ENCODE measurements around the gene RFESD.

RFESD gene

DNA sequence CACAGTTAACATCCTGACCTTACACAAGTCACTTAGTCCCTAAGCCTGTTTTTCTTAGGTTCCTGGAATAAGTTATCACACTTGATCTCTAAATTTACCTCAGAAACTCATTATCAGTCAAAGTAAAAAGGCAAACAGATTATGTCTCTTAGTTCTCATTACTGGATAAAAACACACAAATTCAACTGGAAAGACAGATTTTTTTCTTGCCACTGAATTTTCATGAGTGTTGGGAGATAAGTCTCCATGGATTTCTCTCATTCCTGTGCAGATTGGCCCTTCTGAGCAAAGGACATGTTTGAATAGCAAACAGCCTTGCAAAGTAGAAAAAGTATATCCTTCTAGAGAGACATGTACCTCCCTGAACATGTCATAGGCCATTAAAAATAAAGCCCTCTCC, 26.1 kb downstream of the RFESD start:
- DNase-seq (ENCODE audit: extremely low read depth, insufficient read length), result no peak
- Histone ChIP-seq H3K27me3 (replicated peaks; ENCODE audit: control insufficient read depth, insufficient read depth, low read length) (no peaks in the 10 kb centered on the region), H3K4me3 (replicated peaks; ENCODE audit: low read depth, low read length) (no peak overlapping the region), H3K36me3 (ENCODE audit: control insufficient read depth, insufficient read depth, low read length) (no peaks in the 10 kb centered on the region)
- TF ChIP-seq, protein P1, sequence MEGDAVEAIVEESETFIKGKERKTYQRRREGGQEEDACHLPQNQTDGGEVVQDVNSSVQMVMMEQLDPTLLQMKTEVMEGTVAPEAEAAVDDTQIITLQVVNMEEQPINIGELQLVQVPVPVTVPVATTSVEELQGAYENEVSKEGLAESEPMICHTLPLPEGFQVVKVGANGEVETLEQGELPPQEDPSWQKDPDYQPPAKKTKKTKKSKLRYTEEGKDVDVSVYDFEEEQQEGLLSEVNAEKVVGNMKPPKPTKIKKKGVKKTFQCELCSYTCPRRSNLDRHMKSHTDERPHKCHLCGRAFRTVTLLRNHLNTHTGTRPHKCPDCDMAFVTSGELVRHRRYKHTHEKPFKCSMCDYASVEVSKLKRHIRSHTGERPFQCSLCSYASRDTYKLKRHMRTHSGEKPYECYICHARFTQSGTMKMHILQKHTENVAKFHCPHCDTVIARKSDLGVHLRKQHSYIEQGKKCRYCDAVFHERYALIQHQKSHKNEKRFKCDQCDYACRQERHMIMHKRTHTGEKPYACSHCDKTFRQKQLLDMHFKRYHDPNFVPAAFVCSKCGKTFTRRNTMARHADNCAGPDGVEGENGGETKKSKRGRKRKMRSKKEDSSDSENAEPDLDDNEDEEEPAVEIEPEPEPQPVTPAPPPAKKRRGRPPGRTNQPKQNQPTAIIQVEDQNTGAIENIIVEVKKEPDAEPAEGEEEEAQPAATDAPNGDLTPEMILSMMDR (IDR thresholded peaks at IDR 0.05; ENCODE audit: insufficient read depth, low read length, poor library complexity, severe bottlenecking), result no peak

DNA sequence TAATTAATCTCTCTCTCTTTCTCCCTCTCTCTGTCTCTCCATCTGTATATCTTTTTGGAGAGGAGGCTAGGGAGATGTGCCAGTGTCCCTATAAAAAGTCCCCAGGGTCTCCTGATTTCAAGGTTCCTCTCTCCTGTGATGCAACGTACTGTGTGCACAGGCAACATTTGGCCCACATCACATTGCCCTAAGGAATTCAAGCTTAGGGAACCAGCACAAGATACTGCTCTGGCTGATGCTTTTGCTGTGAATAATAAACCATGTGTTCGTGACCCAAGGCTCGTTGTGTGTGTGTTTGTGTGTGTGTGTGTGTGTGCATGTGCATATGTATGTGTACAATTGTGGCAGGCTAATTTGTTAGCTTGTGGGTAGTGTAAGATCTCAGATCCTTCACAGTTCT, 26.5 kb downstream of the RFESD start:
- no peaks in the 10 kb centered on the region for H3K36me3 ChIP-seq (ENCODE audit: control insufficient read depth, insufficient read depth, low read length)
- H3K27me3 ChIP-seq (replicated peaks; ENCODE audit: control insufficient read depth, insufficient read depth, low read length), result no peaks in the 10 kb centered on the region
- TF ChIP-seq, protein P1 (IDR thresholded peaks at IDR 0.05; ENCODE audit: insufficient read depth, low read length, poor library complexity, severe bottlenecking), result no peak
- DNase-seq (ENCODE audit: extremely low read depth, insufficient read length), result no peak
- no peak overlapping the region for H3K4me3 ChIP-seq (replicated peaks; ENCODE audit: low read depth, low read length)

DNA sequence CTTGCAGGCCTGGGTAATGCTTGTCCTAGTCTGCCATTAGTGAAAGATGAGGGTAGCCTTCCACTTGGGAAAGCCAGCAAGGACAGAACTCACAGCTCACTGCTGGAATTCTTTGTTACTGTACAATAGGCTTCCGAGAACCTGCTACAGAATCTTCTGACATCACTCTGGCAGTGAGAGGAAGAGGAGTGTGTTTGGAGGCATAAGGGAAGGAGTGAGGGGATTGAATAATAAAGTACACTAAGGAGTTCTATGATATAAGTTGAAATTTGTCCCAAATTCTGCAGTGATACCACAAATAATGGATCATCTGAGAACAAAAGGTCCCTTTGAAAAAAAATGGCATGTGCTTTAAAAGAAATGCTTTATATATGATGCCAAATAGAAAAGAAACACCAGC, 36.3 kb downstream of the RFESD start, which contains the start of gene SPATA9:
Gene SPATA9, minus strand, starts transcription at position 101 of the 400 bp plus-strand sequence. CDS start 137 bp downstream, outside the sequence.
- Histone ChIP-seq H3K27me3 (replicated peaks; ENCODE audit: control insufficient read depth, insufficient read depth, low read length) (peaks cover 1% of the 10 kb centered on the region; the same call in 1 of the 2 replicates), H3K36me3 (ENCODE audit: control insufficient read depth, insufficient read depth, low read length) (no peaks in the 10 kb centered on the region), H3K4me3 (replicated peaks; ENCODE audit: low read depth, low read length) (no peak within 1 kb of the TSS)
- no peak for DNase-seq (ENCODE audit: extremely low read depth, insufficient read length)
- TF ChIP-seq, protein P1 (IDR thresholded peaks at IDR 0.05; ENCODE audit: insufficient read depth, low read length, poor library complexity, severe bottlenecking), result no peak

DNA sequence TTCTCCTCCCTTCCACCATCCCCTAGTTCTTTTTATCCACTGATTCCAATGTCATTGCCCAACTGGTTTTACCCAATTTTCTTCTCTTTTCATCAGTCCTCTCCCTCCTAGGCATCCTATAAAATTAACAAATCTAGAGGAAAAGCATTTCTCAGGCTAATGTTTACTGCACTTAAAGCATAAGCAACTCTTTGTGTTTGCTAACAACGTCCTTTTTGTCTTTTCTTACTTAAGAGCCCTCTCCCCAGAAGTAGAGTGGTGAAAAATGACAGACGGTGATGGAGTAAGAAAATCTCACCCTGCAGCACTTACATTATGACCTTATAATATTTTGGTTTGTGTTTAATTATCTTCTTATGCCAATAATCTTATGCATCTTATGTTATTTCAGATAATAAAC, 37.8 kb downstream of the RFESD start:
- Histone ChIP-seq H3K4me3 (replicated peaks; ENCODE audit: low read depth, low read length) (no peak overlapping the region), H3K27me3 (replicated peaks; ENCODE audit: control insufficient read depth, insufficient read depth, low read length) (peaks cover 1% of the 10 kb centered on the region; the same call in 1 of the 2 replicates), H3K36me3 (ENCODE audit: control insufficient read depth, insufficient read depth, low read length) (no peaks in the 10 kb centered on the region)
- TF ChIP-seq, protein P1 (IDR thresholded peaks at IDR 0.05; ENCODE audit: insufficient read depth, low read length, poor library complexity, severe bottlenecking), result no peak
- DNase-seq (ENCODE audit: extremely low read depth, insufficient read length), result no peak

DNA sequence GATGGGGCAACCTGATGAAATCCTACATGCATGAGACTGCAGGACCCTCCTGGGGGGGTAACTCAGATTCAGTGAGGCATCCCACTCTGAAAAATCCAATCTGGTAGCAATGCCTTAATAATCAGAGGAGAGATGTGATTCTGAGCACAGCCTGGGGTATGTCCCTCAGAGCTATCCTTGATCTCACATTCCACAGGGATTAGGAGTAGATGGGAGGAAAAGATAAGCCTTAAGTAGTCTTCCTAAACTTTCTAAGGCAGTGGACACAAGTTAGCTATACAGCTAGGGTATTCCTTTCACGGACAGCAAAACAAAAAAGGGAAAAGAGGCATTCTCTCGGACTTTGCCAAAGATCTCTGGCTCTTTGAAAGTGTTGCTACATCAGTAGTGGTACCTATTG, 40.1 kb downstream of the RFESD start:
- DNase-seq (ENCODE audit: extremely low read depth, insufficient read length), result no peak
- H3K4me3 ChIP-seq (replicated peaks; ENCODE audit: low read depth, low read length), result no peak overlapping the region

More for the DNA sequence above, 40.1 kb downstream of the RFESD start:
- Histone ChIP-seq H3K36me3 (ENCODE audit: control insufficient read depth, insufficient read depth, low read length) (no peaks in the 10 kb centered on the region), H3K27me3 (replicated peaks; ENCODE audit: control insufficient read depth, insufficient read depth, low read length) (peaks cover 1% of the 10 kb centered on the region; the same call in 1 of the 2 replicates)
- TF ChIP-seq, protein P1 (IDR thresholded peaks at IDR 0.05; ENCODE audit: insufficient read depth, low read length, poor library complexity, severe bottlenecking), result no peak

Measured in GM06990 (cell line).